TTC549 (cell line): Measurements from ENCODE around the gene KDM1A.

ENCODE experiments used
- FAIRE-seq: peaks from 2 replicates; lab custom pipeline; 2012; peaks lifted over from hg19 to GRCh38; lab: Jason Lieb, UNC

The KDM1A gene

DNA sequence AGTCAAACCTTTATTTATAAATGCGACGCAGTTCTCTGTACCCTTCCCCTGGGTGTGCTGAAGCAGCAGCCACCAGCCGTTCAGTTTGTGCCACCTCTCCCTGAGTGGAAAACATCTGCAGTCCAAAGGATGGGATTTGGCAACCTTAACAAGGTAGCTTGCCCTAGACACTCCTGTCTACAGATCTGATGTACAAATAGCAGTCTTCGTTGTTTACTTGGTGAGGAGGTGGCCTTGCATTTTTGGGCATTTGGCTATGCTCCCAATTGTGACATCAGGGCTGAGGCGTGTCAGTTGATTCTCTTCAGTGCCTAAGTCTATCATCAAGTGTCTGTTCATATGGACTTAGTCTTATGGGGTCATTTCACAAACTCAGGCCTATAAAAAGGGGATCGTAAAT is 59.8 kb downstream of the KDM1A start:
- FAIRE-seq, result no peak

- no peak for FAIRE-seq
Observed at GRCh38 chr1:23080885-23081284, 61.6 kb downstream of the KDM1A start.

GRCh38 chr1:23081376-23081775 is 62.1 kb downstream of the KDM1A start:
- no peak for FAIRE-seq

DNA sequence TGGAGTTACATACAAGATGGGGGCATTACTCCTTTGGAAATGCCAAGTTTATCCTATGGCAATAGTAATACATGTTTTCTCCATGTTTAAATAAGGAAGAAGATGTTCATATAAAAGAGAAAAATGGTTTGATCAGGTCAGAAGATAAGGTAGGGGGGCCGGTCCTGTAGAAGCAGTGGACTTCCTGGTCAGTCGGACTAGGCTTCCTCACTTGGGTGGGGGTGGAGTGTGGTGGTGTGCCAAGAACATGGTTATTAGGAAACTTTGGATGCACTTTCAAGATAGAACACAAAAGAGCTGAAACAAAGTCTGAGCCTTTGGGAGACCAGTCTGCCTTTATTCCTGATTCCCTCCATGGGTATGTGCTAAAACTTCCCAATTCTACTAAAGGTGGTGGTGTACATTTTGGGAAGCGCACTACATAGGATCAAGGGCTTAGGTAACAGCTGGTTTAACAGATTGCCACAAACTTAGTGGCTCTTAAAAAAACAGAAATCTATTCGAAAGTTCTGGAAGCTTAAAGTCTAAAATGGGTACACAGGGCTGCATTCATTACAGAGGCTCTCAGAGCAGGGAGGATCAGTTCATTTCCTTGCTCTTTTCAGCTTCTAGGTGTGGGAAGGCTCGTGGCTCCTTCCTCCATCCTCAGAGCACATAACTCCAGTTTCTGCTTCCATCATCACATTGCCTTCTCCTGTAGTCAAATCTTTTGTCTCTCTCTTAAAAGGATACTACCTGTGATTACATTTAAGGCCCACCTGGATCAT is 64.6 kb downstream of the KDM1A start:
- FAIRE-seq, result no peak

DNA sequence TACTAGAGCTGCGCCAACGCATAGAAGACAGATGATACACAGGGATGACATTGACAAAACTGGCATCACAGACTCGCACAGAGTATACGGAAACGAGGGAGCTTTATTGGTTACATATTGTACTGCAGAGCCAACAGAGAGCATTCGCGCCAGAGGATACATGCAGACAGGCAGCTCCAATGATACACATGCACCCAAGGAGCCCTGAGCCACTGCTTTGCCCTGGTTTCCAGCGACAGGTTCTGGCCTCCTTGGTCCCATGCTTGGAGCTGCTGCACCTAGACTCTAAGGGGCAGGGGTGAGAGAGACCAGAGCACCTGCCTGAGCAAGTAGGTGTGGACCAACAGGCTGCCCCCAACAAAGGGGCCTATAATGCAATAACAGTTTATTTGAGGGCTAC is 65.6 kb downstream of the KDM1A start:
- FAIRE-seq, result no peak

DNA sequence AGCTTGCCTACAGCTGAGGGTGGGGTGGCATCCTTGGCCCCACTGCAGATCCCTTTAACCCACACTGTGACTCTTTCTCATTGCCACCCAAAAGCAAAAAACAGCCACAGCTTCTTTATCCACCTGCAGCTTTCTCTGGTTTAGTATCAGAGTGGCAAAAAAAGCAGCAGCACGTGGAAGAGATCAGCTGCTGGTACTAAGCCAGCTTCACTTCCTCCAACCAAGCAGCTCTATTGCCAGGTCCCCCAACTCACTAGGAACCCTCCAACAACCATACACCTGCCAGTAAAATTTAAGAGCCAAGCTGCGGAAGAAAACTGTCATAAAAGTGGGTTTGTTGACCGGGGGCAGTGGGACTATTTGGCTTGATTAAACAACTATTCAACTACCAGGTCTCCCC is 66.4 kb downstream of the KDM1A start:
- no peak for FAIRE-seq

- FAIRE-seq, result no peak
Observed at GRCh38 chr1:23088027-23088426, 68.8 kb downstream of the KDM1A start.

DNA sequence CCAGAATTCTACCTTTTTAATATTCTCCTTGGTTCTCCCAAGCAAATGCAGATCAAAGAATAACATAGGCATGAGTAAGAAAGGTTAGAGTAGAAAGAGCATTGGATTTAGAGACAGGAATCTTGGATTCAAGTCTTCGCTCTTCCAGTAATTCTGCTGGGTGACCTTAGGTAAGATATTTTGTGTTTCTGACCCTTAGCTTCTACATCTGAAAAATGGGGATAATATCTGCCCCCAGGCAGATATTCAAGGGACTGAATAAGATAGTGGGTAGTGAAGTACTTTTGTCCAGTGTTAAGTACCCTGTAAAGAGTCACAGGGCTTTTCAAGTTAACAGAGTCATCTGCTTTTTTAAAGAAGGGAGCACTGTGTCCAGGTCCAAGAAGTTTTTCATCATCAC is 70.8 kb downstream of the KDM1A start:
- FAIRE-seq, result no peak

GRCh38 chr1:23091545-23091944 is 72.3 kb downstream of the KDM1A start:
- FAIRE-seq, result no peak

- no peak for FAIRE-seq
Observed at GRCh38 chr1:23092447-23092846, 73.2 kb downstream of the KDM1A start.

DNA sequence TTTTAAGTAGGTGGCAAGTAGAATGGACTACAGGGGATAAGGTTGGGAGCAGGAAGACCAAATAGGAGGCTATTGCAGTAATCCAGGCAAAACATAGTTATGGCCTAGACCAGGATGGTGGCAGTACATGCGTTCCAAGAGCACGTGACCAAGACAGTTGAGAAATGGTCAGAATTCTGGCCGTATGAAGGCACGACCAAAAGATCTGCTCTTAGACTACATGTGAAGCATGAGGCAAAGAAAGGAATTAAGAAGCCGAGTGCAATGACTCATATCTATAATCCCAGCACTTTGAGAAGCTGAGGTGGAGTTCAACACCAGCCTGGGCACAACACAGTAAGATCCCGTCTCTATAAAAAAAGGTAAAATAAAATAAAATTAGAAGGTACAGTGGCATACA is 78.0 kb downstream of the KDM1A start:
- no peak for FAIRE-seq

DNA sequence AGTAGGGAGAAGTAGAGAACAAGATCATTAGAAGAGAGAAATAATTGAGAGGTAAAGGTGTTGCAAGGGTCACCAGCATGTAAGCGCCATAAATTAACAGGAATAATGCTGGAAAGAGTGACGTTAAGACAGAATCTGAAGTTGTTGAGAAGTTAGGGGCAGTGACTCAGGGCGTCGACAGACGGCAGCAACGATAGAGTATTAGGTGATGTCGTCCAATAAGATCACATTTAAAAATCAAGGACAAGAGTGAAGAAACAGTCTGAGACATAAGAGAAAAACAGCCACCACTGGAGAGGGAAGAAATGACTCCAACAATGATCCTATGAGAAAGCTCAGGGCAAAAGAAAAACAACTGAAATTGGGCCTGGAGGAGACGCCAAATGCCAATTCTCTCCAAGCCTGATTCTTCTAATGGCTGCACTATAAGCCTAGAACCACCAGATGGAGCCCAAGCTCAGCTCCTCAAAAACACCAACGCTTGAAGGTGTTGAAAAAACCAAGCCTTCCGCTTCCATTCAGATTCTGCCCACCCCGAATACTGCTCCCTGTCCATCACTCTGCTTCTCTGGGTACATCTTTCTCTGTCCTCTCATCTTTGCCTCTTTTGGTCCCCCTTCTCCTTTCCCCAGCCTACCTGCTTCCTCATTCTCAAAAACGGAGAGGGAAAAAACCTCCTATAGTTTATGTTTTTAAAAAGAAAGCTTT is 79.3 kb downstream of the KDM1A start:
- peak; percentile 62 for FAIRE-seq

- no peak for FAIRE-seq
Observed at GRCh38 chr1:23099171-23099536, 79.9 kb downstream of the KDM1A start.

DNA sequence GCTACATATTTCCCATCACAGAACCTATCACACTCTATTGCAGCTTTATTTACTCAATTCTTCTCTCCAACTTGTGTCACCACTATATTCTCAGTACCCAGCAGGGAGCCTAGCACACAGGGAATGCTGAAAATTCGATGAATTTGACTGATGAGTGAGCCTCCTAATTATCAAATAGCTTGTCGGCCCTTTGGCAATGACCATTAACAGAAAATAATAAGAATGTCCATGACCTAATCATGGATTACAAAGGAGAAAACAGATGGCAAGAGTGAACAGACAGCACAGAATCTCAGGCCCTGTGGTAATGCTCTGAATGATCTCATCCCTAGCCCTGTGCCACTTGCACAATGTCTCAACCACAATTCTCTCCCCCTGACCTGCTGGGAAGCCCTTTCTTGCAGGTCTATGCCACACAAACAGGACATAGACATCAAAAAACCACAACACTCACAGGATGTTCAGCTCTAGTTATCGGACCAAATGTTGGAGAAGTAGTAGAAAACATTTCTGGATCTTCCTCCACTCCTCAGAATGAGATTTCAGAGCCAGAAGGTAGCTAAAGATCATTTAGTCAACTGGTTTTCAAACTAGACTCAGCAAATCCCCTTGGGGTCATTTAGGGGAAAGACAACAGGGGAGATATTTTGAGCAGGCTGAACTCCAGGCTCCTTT is 80.9 kb downstream of the KDM1A start:
- FAIRE-seq, result no peak

DNA sequence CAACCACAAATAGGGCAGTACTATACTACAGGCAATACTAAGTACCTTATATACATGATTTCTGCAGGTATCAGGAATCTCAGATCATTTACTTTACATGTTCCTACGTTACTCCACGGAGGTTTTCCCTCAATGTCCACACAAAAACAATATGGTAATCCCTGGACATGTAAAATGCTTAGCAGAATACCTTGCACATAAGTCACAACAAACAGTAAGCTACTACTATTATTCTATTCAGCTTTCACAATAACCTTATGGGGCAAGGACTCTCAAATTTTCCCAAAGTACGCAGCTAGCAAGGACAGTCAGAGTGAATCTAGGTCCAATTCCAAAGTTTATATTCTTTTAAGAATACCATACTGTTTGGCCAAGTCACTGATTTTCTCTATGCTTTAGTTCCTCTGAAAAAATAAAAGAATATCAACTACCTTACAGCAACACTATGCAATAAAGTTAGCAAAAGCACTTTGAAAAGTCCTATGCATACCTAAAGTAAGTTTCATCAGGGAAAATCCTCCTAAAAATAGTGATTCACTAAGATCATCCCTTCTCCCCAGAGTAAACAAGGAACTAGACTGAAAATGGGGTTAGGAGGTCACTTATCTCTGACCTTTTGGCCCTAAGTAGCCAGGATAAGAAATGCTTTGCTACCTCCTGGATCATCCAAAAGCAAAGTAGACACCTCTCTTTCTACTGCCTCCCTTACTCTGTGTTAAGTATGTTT is 82.0 kb downstream of the KDM1A start:
- no peak for FAIRE-seq

- FAIRE-seq, result no peak
Observed at GRCh38 chr1:23101887-23102286, 82.6 kb downstream of the KDM1A start.

GRCh38 chr1:23102289-23102688 is 83.0 kb downstream of the KDM1A start:
- no peak for FAIRE-seq

GRCh38 chr1:23103001-23103889 is 84.0 kb downstream of the KDM1A start:
- no peak for FAIRE-seq

- no peak for FAIRE-seq
Observed at GRCh38 chr1:23108918-23109533, 89.8 kb downstream of the KDM1A start.

GRCh38 chr1:23110391-23110790 is 91.1 kb downstream of the KDM1A start:
- no peak for FAIRE-seq
